HEK293T (cell line): ENCODE results near the gene MYB.

ENCODE experiments used
- NFRKB ChIP-seq: fragments of 450-650 bp; IDR thresholded peaks from 2 replicates; pipeline ENCODE4 v1.6.1; 2016; ENCODE audit warnings: mild to moderate bottlenecking, moderate library complexity
- SP1 ChIP-seq: fragments of 450-650 bp; IDR thresholded peaks from 2 replicates; pipeline ENCODE4 v1.6.1; 2017
- SUZ12 ChIP-seq: fragments of 450-650 bp; IDR thresholded peaks from 2 replicates; pipeline ENCODE4 v1.6.1; 2016; ENCODE audit warnings: mild to moderate bottlenecking

DNA sequence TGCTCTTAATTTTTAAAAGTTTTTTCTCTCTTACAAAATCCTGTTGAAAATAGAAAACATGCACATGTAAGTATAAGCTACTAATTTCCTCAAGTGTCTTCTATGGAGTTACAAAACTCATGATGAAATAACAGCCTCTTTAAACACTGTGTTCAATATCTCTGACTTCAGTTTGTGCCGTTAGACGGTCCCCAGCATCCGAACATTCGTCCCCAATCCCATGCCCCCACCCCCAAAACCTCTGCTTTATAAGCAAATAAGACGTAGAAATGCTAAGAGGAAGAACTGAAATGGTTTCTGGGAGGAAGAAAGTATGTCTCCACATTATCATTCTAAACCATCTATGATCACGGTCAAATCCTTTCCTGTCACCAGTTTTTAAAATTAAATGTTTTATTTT lies 31.7 kb upstream of the MYB start:
- no peak for TF ChIP-seq SUZ12
- no peak for TF ChIP-seq SP1
- TF ChIP-seq NFRKB = no peak
